Activated T-cell treated with anti-CD3 and anti-CD28 coated beads for 1 hour (primary cell): ENCODE data around the gene ASPG.

Source experiments
- DNase-seq: peaks from one replicate; pipeline ENCODE4 v3.0.0-alpha.2; 2020; ENCODE audit warnings: low read depth

The ASPG gene

DNA sequence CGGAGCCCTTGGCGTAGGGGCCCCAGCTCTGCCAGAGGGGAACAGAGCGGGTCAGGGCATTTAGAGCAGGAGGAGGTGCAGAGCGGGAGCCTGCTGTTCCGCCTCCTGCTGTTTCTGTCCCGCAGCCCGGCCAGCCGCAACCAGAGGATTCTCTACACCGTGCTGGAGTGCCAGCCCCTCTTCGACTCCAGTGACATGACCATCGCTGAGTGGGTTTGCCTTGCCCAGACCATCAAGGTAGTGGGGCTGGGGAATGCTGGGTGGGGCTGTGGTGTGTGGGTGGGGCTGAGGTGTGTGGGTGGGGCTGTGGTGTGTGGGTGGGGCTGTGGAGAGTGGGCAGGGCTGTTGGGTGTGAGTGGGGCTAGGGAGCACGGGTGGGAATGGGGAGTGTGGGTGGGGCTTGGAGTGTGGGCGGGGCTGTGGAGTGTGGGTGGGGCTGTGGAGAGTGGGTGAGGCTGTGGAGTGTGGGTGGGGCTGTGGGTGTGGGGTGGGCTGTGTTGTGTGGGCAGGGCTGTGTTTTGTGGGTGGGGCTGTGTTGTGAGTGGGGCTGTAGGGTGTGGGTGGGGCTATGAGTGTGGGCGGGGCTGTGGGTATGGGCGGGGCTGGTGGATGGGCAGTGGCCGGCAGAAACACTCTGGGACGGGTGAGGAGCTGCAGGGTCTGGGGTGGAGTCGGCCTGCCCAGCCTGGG lies 8.0 kb downstream of the ASPG start:
- no peak for DNase-seq

DNA sequence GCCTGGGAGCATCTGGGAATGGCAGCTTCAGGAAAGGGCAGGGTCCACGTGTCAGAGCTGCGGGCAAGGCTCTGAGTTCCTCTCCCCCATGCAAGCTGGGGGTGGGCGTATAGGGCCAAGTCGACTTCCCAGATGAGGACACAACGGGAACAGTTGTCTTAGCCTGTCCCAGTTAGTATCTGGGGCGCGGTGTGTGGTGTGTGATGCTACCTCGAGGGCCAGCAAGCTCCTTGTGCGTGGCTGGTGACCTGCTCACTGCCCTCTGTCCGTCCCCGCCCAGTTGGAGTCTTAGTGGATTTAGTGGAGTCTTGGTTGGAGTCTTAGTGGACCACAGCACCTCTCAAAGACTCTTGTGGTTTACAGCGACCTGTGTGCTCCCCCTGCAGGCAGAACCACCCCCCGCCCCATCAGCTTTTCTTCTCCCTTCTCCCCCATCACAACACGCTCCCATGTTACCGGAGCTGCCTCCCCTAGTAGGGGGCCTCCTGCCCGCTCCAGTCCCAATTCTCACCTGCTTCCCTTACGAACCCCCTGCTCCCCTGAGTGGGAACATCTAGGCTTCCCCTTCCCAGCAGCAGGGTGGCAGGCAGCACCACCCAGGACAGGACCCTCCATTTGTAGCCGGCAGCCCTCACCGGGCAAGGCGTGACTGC lies 8.7 kb downstream of the ASPG start:
- no peak for DNase-seq

DNA sequence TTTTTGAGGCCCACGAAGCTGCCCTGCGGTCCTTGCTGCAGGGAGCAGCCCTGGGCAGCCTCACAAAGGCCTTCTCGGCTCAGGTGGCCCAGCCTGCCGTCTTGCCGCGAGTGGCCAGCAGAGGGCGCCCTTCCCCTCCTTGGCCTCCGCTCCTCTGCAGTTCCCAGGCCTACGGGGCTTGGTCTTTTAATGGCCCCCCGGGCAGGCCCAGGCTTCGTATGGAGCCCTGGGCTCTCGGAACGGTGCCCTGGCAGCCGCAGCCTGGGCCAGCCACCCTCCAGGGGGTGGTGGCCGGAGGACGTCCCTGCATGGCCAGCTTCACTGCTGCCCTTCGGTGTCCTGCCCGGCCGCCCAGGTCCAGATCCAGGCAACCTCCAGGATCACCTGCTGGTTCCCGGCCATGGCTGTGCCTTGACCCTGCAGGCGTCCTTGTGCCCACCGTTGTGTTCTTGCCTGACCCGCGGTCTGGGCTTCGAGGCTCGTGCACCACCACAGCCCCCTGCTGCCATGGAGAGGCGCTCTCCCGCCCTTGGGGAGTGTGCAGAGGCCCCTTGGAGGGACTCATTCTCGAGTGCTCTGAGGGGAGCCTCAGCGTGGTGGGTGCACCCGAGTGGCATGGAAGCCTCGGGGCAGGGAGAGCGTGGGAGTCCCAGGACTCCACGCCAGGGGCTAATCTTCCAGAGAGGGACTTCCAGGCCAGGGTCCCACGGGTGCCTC lies 9.4 kb downstream of the ASPG start:
- DNase-seq = peak; percentile 73

DNA sequence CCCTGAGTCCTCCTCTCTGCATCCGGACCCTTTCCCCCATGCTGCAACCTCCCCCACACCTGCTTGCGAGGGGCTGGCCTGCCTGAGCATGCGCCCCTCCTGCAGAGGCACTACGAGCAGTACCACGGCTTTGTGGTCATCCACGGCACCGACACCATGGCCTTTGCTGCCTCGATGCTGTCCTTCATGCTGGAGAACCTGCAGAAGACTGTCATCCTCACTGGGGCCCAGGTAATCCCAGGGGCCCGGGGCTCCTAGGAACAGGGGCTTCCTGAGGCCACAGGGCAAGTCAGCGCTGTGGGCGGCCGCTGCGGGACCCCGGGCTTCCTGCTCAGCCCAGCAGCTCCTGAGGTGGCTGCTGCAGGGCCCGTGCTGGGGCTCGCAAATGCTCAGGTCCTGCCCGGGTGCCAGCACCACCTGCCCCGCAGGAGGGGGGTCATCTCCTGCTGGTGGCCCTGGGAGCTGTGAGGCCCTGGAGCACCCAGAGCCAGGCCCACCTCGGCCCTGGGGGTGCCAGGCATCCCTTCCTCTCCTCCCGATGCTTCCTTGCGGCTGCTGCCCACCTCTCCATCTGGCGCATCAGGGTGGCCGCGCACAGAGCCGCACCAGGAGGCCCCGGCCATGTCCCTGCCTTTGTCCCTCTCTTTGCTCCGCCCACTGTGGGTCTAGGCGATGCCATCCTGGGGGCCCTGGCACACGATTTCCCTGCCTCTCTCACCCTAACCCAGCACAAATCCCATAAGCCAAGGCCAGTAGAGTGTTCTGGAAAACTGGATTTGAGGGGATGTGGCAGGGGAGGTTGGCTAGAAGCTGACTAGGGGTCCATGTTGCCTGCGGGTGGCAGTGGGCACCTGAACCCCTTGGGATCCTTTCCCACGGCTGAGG lies 10.2 kb downstream of the ASPG start:
- no peak for DNase-seq

DNA sequence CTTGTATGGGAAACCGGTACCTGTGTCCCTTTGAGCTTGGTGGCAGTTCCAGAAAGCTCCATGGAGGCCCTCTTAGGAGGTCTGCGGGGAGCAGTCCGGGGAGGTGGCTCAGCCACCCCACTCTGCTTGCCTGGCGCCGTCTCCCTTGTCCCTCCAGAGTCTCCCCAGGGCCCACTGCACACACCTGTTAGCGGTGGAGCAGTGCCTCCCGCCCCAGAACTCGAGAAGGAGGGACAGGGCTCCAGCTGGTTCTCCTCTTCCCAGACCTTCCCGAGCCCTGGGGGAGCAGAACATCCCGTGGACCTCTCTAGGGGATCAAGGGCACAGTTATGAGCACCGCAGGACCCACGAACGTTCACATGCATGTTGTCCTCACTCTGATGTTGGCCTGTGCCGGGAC lies 10.8 kb downstream of the ASPG start:
- no peak for DNase-seq

DNA sequence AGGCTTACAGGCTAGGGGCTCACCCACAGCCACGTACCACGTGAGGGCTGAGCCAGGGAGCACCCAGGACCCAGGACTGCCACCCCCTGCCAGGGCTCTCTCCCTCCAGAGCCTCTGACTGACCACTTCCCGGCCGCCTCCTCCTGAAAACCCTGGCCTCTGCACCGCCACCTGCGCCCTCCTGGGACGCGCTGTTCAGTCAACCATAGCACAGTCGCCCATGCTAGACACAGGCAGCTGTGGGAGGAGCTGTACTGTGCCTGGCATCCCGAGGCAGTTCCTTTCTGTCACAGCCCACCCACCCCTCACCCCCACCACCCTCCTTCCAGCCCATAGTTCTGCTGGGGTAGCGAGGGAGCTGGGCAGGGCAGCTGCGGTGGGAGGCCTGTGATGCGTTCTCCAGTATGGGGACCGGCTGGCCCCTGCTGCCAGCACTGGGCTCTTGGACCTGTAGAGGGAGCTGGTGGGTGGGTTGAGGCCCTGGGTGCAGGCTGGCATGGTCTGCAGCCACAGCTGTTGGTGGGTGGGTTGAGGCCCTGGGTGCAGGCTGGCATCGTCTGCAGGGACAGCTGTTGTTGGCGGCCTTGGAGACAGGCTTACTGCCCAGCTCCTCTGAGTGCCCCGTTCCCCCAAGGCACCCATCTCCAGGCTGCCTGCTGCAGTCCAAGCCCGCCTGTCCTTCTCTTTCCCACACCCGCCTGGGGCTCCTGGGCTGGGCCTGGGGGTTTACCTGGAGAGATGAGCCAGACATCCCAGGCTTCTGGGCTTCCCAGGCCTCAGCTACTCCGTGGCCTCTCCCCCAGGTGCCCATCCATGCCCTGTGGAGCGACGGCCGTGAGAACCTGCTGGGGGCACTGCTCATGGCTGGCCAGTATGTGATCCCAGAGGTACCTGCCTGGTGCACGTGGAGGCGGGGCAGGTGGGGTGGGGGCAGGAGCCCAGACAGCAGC lies 11.5 kb downstream of the ASPG start:
- DNase-seq = no peak

DNA sequence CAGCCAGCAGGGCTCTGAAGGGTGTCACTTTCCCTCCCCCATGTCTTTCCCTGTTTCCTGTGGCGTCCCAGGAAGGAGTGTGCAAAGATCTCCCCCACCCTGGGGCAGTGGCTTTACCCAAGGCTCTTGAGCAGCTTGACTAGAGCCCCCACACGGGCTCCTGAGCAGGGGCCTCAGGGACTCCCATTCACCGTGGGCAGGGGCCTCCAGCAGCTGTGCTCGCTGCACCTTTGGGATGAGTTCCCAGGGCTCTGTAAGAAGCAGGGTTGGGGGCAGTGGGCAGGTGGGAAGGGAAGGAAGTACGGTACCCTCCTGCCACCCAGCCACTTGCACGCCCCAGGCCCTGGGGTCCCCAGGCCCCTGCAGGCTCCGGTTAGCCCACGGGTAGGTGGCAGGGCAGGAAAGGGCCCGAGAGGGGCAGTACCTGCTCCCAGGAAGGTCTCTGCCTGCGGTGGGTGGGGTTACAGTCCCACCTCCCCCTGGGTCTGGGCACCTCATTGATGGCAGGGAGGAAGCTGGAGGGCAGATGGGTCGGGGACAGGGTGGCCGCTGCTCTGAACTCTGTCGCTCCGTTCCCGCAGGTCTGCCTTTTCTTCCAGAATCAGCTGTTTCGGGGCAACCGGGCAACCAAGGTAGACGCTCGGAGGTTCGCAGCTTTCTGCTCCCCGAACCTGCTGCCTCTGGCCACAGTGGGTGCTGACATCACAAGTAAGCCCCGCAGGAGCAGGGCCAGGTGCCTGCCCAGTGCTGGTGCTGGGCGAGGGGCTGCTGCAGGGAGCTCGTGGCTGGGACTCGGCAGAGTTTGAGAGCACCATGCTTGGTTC lies 13.0 kb downstream of the ASPG start:
- DNase-seq = no peak

DNA sequence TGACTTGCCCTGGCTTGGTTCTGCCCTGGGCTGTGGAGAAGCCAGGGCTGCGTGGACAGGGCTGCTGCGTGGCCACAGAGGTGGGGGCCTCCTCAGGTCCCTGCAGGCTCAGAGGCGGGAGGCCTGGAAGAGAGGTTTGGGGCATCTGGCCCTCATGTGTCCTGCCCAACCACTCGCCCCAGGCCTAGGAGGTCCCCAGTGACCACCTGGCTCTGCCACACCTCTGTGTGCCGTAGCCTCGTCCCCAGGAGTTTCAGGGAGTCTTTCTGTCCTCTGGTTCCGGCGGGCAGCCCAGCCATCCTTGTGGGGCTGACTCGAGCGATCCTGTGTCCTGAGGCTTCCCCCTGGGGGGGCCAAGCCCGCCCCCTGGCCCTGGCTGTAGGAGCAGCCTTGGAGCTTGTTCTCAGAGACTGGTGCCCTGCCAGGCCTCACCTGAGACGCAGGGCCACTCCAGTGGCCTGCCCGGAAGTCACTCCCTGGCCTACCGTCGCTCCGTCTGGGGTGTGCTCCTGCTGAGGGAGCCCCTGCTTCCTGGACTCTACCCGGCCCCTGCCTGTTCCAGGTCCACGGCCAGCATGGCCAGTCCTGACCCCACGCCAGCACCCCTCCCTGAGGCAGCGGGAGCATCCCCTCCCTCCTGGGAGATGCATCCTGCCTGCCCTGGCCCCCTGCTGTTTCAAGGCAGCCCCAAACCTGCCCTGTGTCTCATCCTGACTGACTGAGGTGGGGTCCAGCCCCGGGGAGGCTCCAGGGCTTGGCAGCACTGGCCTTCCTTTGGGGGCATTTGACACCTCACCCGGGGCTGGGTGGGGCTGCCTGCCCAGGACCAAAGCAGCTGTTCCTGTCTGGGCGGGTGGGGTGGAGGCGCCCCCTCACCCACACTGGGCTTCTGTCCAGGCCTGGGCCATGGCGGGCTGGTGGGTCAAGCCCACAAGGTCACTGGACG lies 13.9 kb downstream of the ASPG start:
- DNase-seq = no peak

DNA sequence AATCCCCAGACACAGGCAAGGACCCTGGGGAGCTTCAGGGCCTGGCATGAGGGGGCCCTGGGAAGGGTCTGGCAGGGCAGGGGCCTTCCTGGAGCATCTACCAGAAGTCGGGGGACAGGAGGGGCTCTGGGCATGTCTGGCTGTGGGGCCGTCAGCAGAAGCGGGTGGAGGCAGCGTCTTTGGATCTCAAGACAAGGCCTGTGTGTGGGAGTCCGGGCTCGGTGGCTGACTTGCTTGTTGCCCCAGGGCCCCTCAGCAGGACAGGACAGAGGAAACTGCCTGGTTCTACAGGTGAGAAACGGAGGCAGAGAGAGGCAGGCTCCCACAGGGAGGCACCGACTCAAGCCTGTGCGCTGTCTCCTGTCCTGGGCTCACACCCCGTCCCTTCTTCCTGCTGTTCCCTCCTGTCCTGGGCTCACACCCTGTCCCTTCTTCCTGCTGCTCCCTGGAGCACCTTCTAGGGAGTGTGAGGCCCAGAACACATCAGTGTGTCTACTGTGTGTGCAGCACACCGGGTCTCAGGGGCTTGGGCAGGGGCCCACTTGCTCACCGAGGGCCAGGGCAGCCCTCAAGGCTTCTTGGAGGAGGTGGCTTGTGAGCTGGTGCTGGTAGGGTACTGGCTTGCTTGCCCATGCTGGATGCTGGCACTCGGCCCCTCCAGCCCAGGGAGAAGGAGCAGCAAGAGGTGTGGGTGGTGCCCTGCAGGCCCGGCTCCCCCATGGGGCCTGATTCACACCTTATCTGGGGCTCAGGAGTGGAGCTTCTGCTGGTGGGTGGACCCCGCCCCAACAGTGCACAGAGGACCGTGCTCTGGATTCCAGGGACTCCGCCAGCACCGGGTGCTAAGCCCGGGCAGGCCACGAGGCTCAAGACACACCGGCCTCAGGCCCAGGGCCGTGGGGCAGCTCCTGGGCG lies 14.9 kb downstream of the ASPG start:
- DNase-seq = no peak

DNA sequence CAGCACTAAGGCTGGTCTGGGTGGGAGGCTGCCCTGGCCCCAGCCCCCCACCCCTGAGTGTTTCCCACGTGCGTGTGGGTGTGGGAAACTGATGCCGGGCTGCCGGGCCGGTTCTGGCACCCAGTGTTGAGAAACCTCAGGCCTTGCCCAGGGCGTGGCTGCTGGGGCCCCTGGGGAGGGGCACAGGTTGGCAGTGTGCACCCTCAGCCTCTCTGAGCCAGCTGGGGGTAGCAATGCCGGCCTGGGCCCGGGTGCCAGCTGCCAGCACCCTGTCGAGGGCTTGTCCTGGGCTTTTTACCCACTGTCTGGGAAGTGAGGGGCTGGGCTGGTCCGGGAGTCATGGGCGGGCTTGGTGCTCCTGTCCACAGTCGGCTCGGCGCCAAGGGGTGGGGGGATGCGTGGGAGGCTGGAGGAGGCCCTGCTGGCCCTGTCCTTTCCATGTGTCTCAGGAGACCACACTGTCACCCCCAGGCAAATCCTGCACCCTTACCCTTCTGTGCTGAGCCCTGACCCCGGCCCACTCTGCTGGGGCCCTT lies 15.7 kb downstream of the ASPG start:
- no peak for DNase-seq

DNA sequence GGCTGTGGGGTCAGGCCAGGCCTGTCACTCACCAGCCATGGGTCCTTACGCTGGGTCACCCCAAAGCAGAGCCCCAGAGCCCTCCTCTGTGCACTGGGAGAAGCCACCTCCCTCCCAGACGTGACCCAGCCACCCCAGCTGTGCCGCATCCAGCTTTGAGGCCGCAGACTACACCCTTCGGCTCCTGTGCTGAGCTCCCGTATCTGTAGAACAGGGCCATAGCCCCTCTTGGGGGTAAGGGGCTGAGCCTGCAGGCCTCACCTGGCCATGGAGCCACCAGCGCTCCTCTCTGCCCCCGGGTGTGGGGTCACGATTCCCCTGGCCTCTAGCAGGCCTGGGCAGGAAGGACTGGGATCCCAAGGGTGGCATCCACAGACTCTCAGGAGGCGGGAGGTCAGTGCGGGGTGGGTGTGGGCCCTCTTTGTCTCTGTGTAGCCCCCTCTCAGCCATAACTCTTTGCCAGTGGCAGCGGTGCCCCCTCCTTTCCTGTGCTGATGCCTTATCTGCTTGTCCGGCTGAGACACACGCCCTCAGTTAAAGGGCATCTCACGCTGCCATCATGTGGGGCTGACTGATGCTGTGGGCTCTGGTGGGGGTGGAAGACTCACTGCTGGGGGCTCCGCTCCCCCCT lies 16.3 kb downstream of the ASPG start:
- DNase-seq = no peak

DNA sequence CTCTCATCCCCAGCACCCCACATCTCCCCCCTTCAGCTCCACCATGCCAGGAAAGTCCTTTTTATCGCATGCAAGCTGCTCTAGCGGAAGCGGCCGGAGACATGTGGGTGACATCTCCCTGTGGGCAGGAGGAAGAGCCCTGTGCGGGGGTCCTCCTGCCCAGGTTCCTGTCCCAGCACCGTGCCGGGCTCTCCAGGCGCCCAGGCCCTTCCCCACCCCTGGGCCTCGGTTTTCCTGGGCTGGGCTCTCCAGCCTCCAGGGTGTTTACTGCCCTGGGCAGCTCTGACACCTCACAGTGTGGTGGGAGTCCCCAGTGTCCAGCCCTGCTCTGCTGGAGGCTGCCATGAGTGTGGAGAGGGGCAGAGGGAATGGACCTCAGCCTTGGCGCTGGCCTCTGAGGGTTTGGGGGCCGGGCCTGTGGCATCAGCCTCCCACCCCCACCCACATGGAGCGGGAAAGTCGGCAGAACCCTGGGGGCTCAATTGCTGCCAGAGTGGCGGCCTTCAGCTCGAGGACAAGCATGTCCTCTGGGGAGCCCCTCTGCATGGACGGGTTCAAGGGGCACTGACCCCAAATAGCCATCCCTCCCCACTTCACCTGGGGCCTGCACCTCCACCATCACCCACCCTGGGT lies 16.9 kb downstream of the ASPG start:
- no peak for DNase-seq

DNA sequence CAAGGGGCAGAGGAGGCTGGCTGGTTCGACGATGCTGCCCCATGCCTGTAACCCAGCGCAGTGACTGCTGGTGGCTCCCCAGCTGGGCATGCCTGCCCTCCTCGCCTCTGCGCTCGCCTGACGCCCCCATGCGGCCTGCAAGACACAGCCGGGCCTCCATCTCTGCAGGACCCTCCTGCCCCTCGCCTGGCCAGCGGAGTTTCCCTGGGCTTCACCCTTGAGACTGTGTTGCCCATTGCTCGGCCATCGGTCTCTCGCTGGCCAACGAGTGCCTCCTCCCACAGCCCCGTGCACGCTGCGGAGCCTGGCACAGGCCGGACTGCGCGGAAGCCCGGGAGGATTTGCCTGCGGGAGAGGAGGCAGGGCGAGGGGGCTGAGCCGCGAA lies 17.6 kb downstream of the ASPG start:
- DNase-seq = no peak

DNA sequence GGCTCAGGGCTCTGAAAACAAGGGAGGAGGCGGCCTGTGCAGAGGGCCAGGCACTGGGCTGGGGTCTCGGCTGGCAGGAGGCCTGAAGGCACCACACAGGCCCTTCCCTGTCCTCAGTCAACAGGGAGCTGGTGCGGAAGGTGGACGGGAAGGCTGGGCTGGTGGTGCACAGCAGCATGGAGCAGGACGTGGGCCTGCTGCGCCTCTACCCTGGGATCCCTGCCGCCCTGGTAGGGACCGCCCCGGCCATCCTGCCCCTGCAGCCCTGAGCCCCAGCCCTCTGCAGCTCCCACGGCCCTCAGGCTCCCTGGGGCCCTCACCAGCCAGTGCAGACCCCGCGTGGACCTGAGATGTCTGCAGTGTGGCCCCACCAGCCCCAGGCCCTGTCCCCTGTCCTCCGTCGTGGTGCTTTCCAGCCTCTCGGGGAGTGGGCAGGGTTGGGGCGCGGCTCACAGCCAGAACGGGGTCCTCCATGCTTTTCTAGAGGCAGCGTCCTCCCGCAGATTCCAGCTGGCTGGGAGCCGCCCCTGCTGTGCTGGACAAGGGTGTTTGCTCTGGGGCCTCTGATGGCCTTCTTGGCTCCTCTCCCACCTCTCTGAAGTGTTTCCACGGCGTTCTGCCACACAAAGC lies 18.1 kb downstream of the ASPG start:
- DNase-seq = no peak

DNA sequence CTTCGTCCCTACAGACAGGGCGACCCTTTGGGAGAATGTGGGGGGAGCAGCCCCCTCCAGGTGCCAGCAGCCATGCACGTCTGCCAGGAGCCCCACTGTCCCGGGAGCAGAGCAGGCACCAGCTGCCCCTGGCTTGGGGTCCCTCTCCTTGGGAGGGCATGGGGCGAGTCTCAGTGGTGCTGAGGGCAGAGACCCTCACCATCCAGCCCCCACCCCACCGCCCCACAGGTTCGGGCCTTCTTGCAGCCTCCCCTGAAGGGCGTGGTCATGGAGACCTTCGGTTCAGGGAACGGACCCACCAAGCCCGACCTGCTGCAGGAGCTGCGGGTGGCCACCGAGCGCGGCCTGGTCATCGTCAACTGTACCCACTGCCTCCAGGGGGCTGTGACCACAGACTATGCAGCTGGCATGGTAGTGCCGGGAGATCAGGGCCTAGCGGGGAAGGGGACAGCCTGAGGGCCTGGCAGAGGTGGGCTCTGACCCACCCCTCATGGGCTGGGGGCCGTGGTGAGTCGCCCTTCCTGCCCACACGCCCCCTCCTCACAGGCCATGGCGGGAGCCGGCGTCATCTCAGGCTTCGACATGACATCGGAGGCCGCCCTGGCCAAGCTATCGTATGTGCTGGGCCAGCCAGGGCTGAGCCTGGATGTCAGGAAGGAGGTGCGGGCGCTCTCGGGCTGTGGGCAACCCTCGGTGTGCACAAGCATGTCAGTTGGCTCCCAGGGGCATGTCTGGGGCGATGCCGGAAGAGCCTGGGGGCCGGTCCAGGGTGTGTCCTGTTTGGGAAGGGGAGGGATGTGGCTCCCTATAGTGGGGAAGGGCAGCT lies 18.8 kb downstream of the ASPG start:
- no peak for DNase-seq
